Measurements from ENCODE around the gene PTGR1. TPM values are rescaled to one million over a fixed set of nuclear protein-coding genes. Genes with fewer than 3 reads are reported as not detected.
"Not testable (repeated sequence)": the region's sequence is repeated elsewhere in the genome, so short reads cannot be mapped to it uniquely, and the experiment has no call there.

Gene PTGR1
- total and polyA plus RNA-seq, 7 experiments from 2014 or later = 0.21 to 0.92 (median 0.50) TPM; not detected in 3

DNA sequence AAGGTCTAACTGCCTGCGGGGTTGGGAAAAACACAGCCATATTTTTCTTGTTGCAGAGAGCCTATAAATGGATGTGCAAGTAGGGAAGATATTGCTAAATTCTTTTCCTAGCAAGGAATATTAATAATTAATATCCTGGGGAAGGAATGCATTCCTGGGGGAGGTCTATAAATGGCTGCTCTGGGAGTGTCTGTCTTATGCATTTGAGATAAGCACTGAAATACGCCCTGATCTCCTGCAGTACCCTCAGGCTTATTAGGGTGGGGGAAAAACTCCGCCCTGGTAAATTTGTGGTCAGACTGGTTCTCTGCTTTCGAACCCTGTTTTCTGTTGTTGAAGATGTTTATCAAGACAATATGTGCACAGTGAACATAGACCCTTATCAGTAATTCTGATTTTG, 31.3 kb downstream of the PTGR1 start:
- DNase-seq; H3K27ac ChIP-seq (ENCODE audit: low read depth, low read length); H3K4me1 ChIP-seq (ENCODE audit: control insufficient read depth in 2 of 2, insufficient read depth in 2 of 2, low read length in 2 of 2); H3K4me3 ChIP-seq (ENCODE audit: low read length); H3K36me3 ChIP-seq (ENCODE audit: control insufficient read depth in 2 of 3, insufficient read depth in 3 of 3, low read length in 3 of 3); H3K27me3 ChIP-seq (ENCODE audit: control insufficient read depth in 2 of 2, insufficient read depth in 2 of 2, low read length in 2 of 2); CTCF ChIA-PET; H3K4me1 Mint-ChIP-seq; H3K4me3 Mint-ChIP-seq; H3K27ac Mint-ChIP-seq; ATAC-seq; intact Hi-C loops (cut with micrococcal nuclease); POLR2A ChIA-PET: not testable (repeated sequence)
- Mint-ChIP-seq H3K36me3 (peaks cover 10 to 36% (median 15%) of the 10 kb centered on the region in 5 donors), H3K27me3 (peaks cover 0 to 15% (median 4%) of the 10 kb centered on the region in 5 donors), H3K9me3 (peaks cover 13 to 61% (median 31%) of the 10 kb centered on the region in 11 donors)
- H3K9me3 ChIP-seq (ENCODE audit: control insufficient read depth in 2 of 3, low read length in 3 of 3) = peaks cover 0 to 19% (median 0%) of the 10 kb centered on the region in 3 experiments

DNA sequence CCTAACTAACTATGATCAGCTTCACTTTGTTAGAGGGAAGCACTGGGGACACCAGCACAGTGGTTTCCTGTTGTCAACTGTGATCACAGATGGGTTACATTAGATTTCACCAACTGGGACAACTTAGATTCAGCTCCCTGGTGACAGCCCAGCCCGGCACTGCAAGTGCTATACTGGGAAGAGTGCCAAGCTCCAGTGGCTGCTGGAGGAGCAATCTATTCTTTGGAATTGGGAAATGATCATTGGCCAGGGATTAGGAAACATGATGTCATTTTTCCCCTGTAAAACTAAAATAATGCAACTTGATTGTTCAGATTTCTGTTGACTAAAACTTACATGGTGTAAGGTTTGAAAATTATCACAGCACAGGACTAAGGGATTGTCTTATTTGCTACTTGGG, 33.2 kb downstream of the PTGR1 start:
- Mint-ChIP-seq H3K27me3 (peaks cover 0 to 15% (median 4%) of the 10 kb centered on the region in 5 donors), H3K4me3 (no peak overlapping the region), H3K27ac (no peak overlapping the region), H3K36me3 (peaks cover 10 to 46% (median 26%) of the 10 kb centered on the region in 5 donors), H3K4me1 (no peaks in the 10 kb centered on the region), H3K9me3 (peaks cover 13 to 72% (median 41%) of the 10 kb centered on the region in 11 donors)
- DNase-seq (no peak), ATAC-seq (no peak)
- ChIA-PET POLR2A (no interaction called here), CTCF (no interaction called here)
- no peaks in the 10 kb centered on the region for H3K4me1 ChIP-seq (ENCODE audit: control insufficient read depth in 2 of 2, insufficient read depth in 2 of 2, low read length in 2 of 2)
- H3K9me3 ChIP-seq (ENCODE audit: control insufficient read depth in 2 of 3, low read length in 3 of 3) = peaks cover 0 to 19% (median 0%) of the 10 kb centered on the region in 3 experiments
- H3K27ac ChIP-seq (ENCODE audit: low read depth, low read length) = no peak overlapping the region
- H3K27me3 ChIP-seq (ENCODE audit: control insufficient read depth in 2 of 2, insufficient read depth in 2 of 2, low read length in 2 of 2) = no peaks in the 10 kb centered on the region
- no peaks in the 10 kb centered on the region for H3K36me3 ChIP-seq (ENCODE audit: control insufficient read depth in 2 of 3, insufficient read depth in 3 of 3, low read length in 3 of 3)
- no peak overlapping the region for H3K4me3 ChIP-seq (ENCODE audit: low read length)
- intact Hi-C loops (cut with micrococcal nuclease) = no loop called here

DNA sequence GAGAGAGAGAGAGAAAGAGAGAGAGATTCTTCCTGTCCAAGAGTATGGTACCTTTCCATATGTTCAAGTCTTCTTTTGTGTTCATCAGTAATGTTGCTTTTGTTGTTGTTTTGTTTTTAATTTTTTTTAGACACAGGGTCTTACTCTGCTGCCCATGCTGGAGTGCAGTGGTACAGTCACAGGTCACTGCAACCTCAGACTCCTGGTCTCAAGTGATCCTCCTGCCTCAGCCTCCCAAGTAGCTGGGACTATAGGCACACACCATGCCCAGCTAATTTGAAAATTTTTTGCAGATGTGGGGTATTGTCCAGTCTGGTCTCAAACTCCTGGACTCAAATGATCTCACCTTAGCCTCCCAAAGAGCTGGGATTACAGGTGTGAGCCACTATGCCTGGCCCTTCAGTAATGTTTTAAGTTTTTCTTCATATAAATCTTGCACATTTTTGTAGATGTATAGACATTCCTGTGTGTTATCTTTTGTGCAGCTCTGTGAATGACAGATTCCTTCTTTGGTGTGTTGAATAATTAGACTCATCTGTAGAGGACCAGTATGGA, 38.2 kb downstream of the PTGR1 start:
- no peak overlapping the region for H3K27ac Mint-ChIP-seq
- H3K4me3 ChIP-seq (ENCODE audit: low read length) = no peak overlapping the region
- H3K9me3 Mint-ChIP-seq = peaks cover 10 to 71% (median 34%) of the 10 kb centered on the region in 11 donors
- no peaks in the 10 kb centered on the region for H3K27me3 ChIP-seq (ENCODE audit: control insufficient read depth in 2 of 2, insufficient read depth in 2 of 2, low read length in 2 of 2)
- H3K9me3 ChIP-seq (ENCODE audit: control insufficient read depth in 2 of 3, low read length in 3 of 3) = peaks cover 0 to 7% (median 0%) of the 10 kb centered on the region in 3 experiments
- H3K27ac ChIP-seq (ENCODE audit: low read depth, low read length) = no peak overlapping the region
- no peaks in the 10 kb centered on the region for H3K27me3 Mint-ChIP-seq
- DNase-seq (no peak), ATAC-seq (no peak)
- POLR2A ChIA-PET = no interaction called here
- CTCF ChIA-PET = no interaction called here
- intact Hi-C loops (cut with micrococcal nuclease) = no loop called here
- H3K4me1 Mint-ChIP-seq = peaks cover 0 to 5% (median 0%) of the 10 kb centered on the region in 7 donors
- H3K4me3 Mint-ChIP-seq = no peak overlapping the region
- H3K36me3 Mint-ChIP-seq = peaks cover 4 to 37% (median 31%) of the 10 kb centered on the region in 5 donors
- H3K4me1 ChIP-seq (ENCODE audit: control insufficient read depth in 2 of 2, insufficient read depth in 2 of 2, low read length in 2 of 2) = no peaks in the 10 kb centered on the region
- no peaks in the 10 kb centered on the region for H3K36me3 ChIP-seq (ENCODE audit: control insufficient read depth in 2 of 3, insufficient read depth in 3 of 3, low read length in 3 of 3)

GRCh38 chr9:111559000-111559610, 40.3 kb downstream of the PTGR1 start:
- H3K27ac Mint-ChIP-seq = peak overlapping the region in 1 of 9 donors; percentile 42
- Histone ChIP-seq H3K36me3 (ENCODE audit: control insufficient read depth in 2 of 3, insufficient read depth in 3 of 3, low read length in 3 of 3) (no peaks in the 10 kb centered on the region), H3K9me3 (ENCODE audit: control insufficient read depth in 2 of 3, low read length in 3 of 3) (peaks cover 0 to 27% (median 4%) of the 10 kb centered on the region in 3 experiments), H3K27me3 (ENCODE audit: control insufficient read depth in 2 of 2, insufficient read depth in 2 of 2, low read length in 2 of 2) (no peaks in the 10 kb centered on the region), H3K4me3 (ENCODE audit: low read length) (no peak overlapping the region), H3K27ac (ENCODE audit: low read depth, low read length) (no peak overlapping the region), H3K4me1 (ENCODE audit: control insufficient read depth in 2 of 2, insufficient read depth in 2 of 2, low read length in 2 of 2) (no peaks in the 10 kb centered on the region)
- H3K27me3 Mint-ChIP-seq = no peaks in the 10 kb centered on the region
- peaks cover 0 to 5% (median 0%) of the 10 kb centered on the region in 7 donors for H3K4me1 Mint-ChIP-seq
- H3K9me3 Mint-ChIP-seq = peaks cover 11 to 86% (median 49%) of the 10 kb centered on the region in 11 donors
- ChIA-PET POLR2A (no interaction called here), CTCF (no interaction called here)
- intact Hi-C loops (cut with micrococcal nuclease) = no loop called here
- DNase-seq = no peak
- ATAC-seq = no peak
- no peak overlapping the region for H3K4me3 Mint-ChIP-seq
- H3K36me3 Mint-ChIP-seq = peaks cover 10 to 55% (median 48%) of the 10 kb centered on the region in 5 donors

DNA sequence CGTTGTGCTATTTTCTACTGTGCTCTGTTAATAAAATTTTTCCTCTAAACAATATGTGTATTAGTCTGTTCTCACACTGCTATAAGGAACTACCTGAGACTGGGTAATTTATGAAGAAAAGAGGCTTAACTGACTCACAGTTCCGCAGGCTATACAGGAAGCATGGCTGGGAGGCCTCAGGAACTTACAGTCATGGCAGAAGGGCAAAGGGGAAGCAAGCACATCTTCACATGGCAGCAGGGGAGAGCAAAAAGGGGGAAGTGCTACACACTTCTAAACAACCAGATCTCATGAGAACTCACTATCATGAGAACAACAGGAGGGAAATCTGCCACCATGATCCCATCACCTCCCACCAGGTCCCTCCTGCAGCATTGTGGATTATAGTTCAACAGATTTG, 44.0 kb downstream of the PTGR1 start:
- Mint-ChIP-seq H3K9me3 (peaks cover 11 to 93% (median 52%) of the 10 kb centered on the region in 11 donors), H3K36me3 (peaks cover 14 to 67% (median 55%) of the 10 kb centered on the region in 5 donors), H3K4me3 (peak overlapping the region in 1 of 10 donors; percentile 54)
- H3K27me3 Mint-ChIP-seq; H3K4me1 ChIP-seq (ENCODE audit: control insufficient read depth in 2 of 2, insufficient read depth in 2 of 2, low read length in 2 of 2); H3K4me1 Mint-ChIP-seq; intact Hi-C loops (cut with micrococcal nuclease); POLR2A ChIA-PET; CTCF ChIA-PET; DNase-seq; H3K36me3 ChIP-seq (ENCODE audit: control insufficient read depth in 2 of 3, insufficient read depth in 3 of 3, low read length in 3 of 3); H3K27ac ChIP-seq (ENCODE audit: low read depth, low read length); H3K4me3 ChIP-seq (ENCODE audit: low read length); H3K27me3 ChIP-seq (ENCODE audit: control insufficient read depth in 2 of 2, insufficient read depth in 2 of 2, low read length in 2 of 2); ATAC-seq; H3K27ac Mint-ChIP-seq: not testable (repeated sequence)
- H3K9me3 ChIP-seq (ENCODE audit: control insufficient read depth in 2 of 3, low read length in 3 of 3) = peaks cover 4 to 40% (median 5%) of the 10 kb centered on the region in 3 experiments

DNA sequence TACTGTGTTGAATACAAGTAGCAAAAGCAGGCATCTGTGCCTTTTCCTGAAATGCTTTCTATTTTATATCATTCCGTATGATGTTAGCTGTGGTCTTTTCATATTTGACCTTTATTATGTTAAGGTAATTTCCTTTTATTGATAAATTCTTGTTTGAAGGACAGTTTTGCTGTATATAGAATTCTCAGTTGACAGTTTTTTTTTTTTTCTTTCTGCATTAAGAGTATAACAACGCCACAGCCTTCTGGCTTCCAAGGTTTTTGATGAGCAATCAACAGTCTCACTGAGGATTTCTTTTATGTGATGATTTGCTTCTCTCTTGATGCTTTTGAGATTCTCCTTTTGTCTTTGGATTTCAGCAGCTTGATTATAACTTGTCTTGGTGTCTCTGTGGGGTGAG, 50.8 kb downstream of the PTGR1 start:
- ChIA-PET POLR2A (no interaction called here), CTCF (no interaction called here)
- peaks cover 12 to 95% (median 60%) of the 10 kb centered on the region in 11 donors for H3K9me3 Mint-ChIP-seq
- no peak for DNase-seq
- H3K4me3 Mint-ChIP-seq = no peak overlapping the region
- H3K9me3 ChIP-seq (ENCODE audit: control insufficient read depth in 2 of 3, low read length in 3 of 3) = peaks cover 4 to 58% (median 14%) of the 10 kb centered on the region in 3 experiments
- no peaks in the 10 kb centered on the region for H3K27me3 ChIP-seq (ENCODE audit: control insufficient read depth in 2 of 2, insufficient read depth in 2 of 2, low read length in 2 of 2)
- H3K36me3 Mint-ChIP-seq = peaks cover 18 to 75% (median 72%) of the 10 kb centered on the region in 5 donors
- no peak overlapping the region for H3K27ac Mint-ChIP-seq
- no peak overlapping the region for H3K27ac ChIP-seq (ENCODE audit: low read depth, low read length)
- no peak for ATAC-seq
- H3K4me1 ChIP-seq (ENCODE audit: control insufficient read depth in 2 of 2, insufficient read depth in 2 of 2, low read length in 2 of 2) = no peaks in the 10 kb centered on the region
- H3K4me1 Mint-ChIP-seq = no peaks in the 10 kb centered on the region
- no peak overlapping the region for H3K4me3 ChIP-seq (ENCODE audit: low read length)
- peaks cover 0 to 8% (median 0%) of the 10 kb centered on the region in 3 experiments for H3K36me3 ChIP-seq (ENCODE audit: control insufficient read depth in 2 of 3, insufficient read depth in 3 of 3, low read length in 3 of 3)
- intact Hi-C loops (cut with micrococcal nuclease) = no loop called here
- H3K27me3 Mint-ChIP-seq = no peaks in the 10 kb centered on the region

Data from naive thymus-derived CD4-positive, alpha-beta T cell (primary cell).